ENCODE data around the gene PISD. TPM values are rescaled to one million over a fixed set of nuclear protein-coding genes. Genes with fewer than 3 reads are reported as not detected.

Gene PISD
- total RNA-seq, 2 donors from 2014 or later, result 39.1 to 43.4 TPM

GRCh38 chr22:31574055-31574670, 87.9 kb downstream of the PISD start:
- 94 to 100% methylated on average over 2 to 3 of the region's 3 CpGs for WGBS, 2 experiments (ENCODE audit: insufficient coverage in 1 of 2, insufficient read length in 1 of 2)
- Mint-ChIP-seq H3K27me3 (ENCODE audit: insufficient read depth) (no peaks in the 10 kb centered on the region), H3K36me3 (ENCODE audit: low read depth) (peaks cover 11% of the 10 kb centered on the region), H3K27ac (no peak overlapping the region), H3K9me3 (no peaks in the 10 kb centered on the region), H3K4me1 (peaks cover 2% of the 10 kb centered on the region), H3K4me3 (no peak overlapping the region)
- TF ChIP-seq CTCF (conservative IDR thresholded peaks at IDR 0.05), result no peak
- Histone ChIP-seq H3K36me3 (ENCODE audit: control insufficient read depth, insufficient read depth, low read length) (no peaks in the 10 kb centered on the region), H3K4me1 (ENCODE audit: control insufficient read depth, insufficient read depth, low read length) (no peaks in the 10 kb centered on the region), H3K9me3 (ENCODE audit: control insufficient read depth, low read length) (no peaks in the 10 kb centered on the region), H3K27ac (ENCODE audit: low read depth, low read length) (no peak overlapping the region), H3K27me3 (ENCODE audit: control insufficient read depth, insufficient read depth, low read length, poor library complexity, severe bottlenecking) (no peaks in the 10 kb centered on the region), H3K9ac (ENCODE audit: extremely low read depth, low read length, poor library complexity, severe bottlenecking) (no peak overlapping the region), H3K4me3 (ENCODE audit: low read length) (no peak overlapping the region)
- DNase-seq, result no peak

GRCh38 chr22:31572939-31573338, 89.1 kb downstream of the PISD start:
- no peak overlapping the region for H3K4me3 ChIP-seq (ENCODE audit: low read length)
- 84 to 90% methylated on average over 4 to 5 of the region's 5 CpGs for WGBS, 2 experiments (ENCODE audit: insufficient coverage in 1 of 2, insufficient read length in 1 of 2)
- DNase-seq, result no peak
- H3K36me3 Mint-ChIP-seq (ENCODE audit: low read depth), result peaks cover 11% of the 10 kb centered on the region
- no peaks in the 10 kb centered on the region for H3K27me3 Mint-ChIP-seq (ENCODE audit: insufficient read depth)
- H3K9ac ChIP-seq (ENCODE audit: extremely low read depth, low read length, poor library complexity, severe bottlenecking), result no peak overlapping the region
- no peaks in the 10 kb centered on the region for H3K9me3 Mint-ChIP-seq
- no peak for TF ChIP-seq CTCF (conservative IDR thresholded peaks at IDR 0.05)
- H3K36me3 ChIP-seq (ENCODE audit: control insufficient read depth, insufficient read depth, low read length), result no peaks in the 10 kb centered on the region
- no peak overlapping the region for H3K27ac Mint-ChIP-seq
- peaks cover 2% of the 10 kb centered on the region for H3K4me1 Mint-ChIP-seq
- no peaks in the 10 kb centered on the region for H3K9me3 ChIP-seq (ENCODE audit: control insufficient read depth, low read length)
- no peaks in the 10 kb centered on the region for H3K4me1 ChIP-seq (ENCODE audit: control insufficient read depth, insufficient read depth, low read length)
- H3K4me3 Mint-ChIP-seq, result no peak overlapping the region
- H3K27ac ChIP-seq (ENCODE audit: low read depth, low read length), result no peak overlapping the region
- no peaks in the 10 kb centered on the region for H3K27me3 ChIP-seq (ENCODE audit: control insufficient read depth, insufficient read depth, low read length, poor library complexity, severe bottlenecking)

- no peaks in the 10 kb centered on the region for H3K4me1 ChIP-seq (ENCODE audit: control insufficient read depth, insufficient read depth, low read length)
- Mint-ChIP-seq H3K36me3 (ENCODE audit: low read depth) (peaks cover 8% of the 10 kb centered on the region), H3K4me3 (no peak overlapping the region), H3K4me1 (peaks cover 2% of the 10 kb centered on the region), H3K27ac (no peak overlapping the region), H3K27me3 (ENCODE audit: insufficient read depth) (no peaks in the 10 kb centered on the region), H3K9me3 (no peaks in the 10 kb centered on the region)
- no peak for TF ChIP-seq CTCF (conservative IDR thresholded peaks at IDR 0.05)
- no peaks in the 10 kb centered on the region for H3K9me3 ChIP-seq (ENCODE audit: control insufficient read depth, low read length)
- no peak overlapping the region for H3K9ac ChIP-seq (ENCODE audit: extremely low read depth, low read length, poor library complexity, severe bottlenecking)
- H3K27ac ChIP-seq (ENCODE audit: low read depth, low read length), result no peak overlapping the region
- no peak overlapping the region for H3K4me3 ChIP-seq (ENCODE audit: low read length)
- H3K27me3 ChIP-seq (ENCODE audit: control insufficient read depth, insufficient read depth, low read length, poor library complexity, severe bottlenecking), result no peaks in the 10 kb centered on the region
- WGBS, 2 experiments (ENCODE audit: insufficient coverage in 1 of 2, insufficient read length in 1 of 2), result 97 to 100% methylated on average over 1 of the region's 1 CpG
- no peaks in the 10 kb centered on the region for H3K36me3 ChIP-seq (ENCODE audit: control insufficient read depth, insufficient read depth, low read length)
- no peak for DNase-seq
These were observed 92.9 kb downstream of the PISD start for GRCh38 chr22:31569126-31569525.

Small RNA genes lying within 50 kb of the gene (microRNA-seq; reads per million reads assigned to microRNA genes)
- gene MIR7109 (ENCODE audit: borderline microRNAs expressed), result not detected

Other genes with a start within 250 kb of the PISD start
- gene EIF4ENIF1, start 172.4 kb downstream of the PISD start, total RNA-seq, result 10 to 100 TPM; 34.5 to 37.1 TPM
- gene SFI1, start 165.7 kb downstream of the PISD start, total RNA-seq, result 10 to 100 TPM; 42.0 to 52.6 TPM
- 100 to 1,000 TPM; 105 to 131 TPM for gene PRR14L, start 87.9 kb upstream of the PISD start, total RNA-seq
- gene DEPDC5, start 91.8 kb upstream of the PISD start, total RNA-seq, result 10 to 100 TPM; 31.9 to 43.2 TPM